CD4-positive, alpha-beta memory T cell (primary cell): ENCODE results near the gene SPATA33. TPM values are rescaled to one million over a fixed set of nuclear protein-coding genes. Genes with fewer than 3 reads are reported as not detected.

Source experiments
- CTCF ChIA-PET: fragments of 350-600 bp; sonication (Branson Sonifier 250); formaldehyde crosslinking; loops from one replicate; lab custom pipeline; 2021; ENCODE audit warnings: inconsistent platforms; ENCODE audit not compliant: partially characterized antibody; lab: Charles Lee
- POLR2A ChIA-PET: fragments of 350-600 bp; sonication (Branson Sonifier 250); formaldehyde crosslinking; loops from one replicate; lab custom pipeline; 2021; ENCODE audit not compliant: partially characterized antibody; lab: Charles Lee
- DNase-seq, 5 donors: peaks; one replicate each; pipeline versions ENCODE4 v3.0.0 to v3.0.0-alpha.2; 2020 to 2022; ENCODE audit warnings: mixed read lengths in 1 of 5
- H3K27ac ChIP-seq: one replicate; pipeline ENCODE4 v1.7.0; 2013; ENCODE audit warnings: low read depth, low read length
- H3K27me3 ChIP-seq: 2 replicates; pipeline ENCODE4 v1.7.0; 2013; ENCODE audit warnings: mild to moderate bottlenecking, low read length, moderate library complexity; ENCODE audit not compliant: insufficient read depth
- H3K36me3 ChIP-seq: 2 replicates; pipeline ENCODE4 v1.7.0; 2013; ENCODE audit warnings: mild to moderate bottlenecking, low read length, moderate library complexity; ENCODE audit not compliant: insufficient read depth
- H3K4me1 ChIP-seq: 2 replicates; pipeline ENCODE4 v1.7.0; 2013; ENCODE audit warnings: mild to moderate bottlenecking, low read length, moderate library complexity; ENCODE audit not compliant: insufficient read depth
- H3K4me3 ChIP-seq, 2 donors: one replicate each; pipeline ENCODE4 v1.7.0; 2013; ENCODE audit warnings: low read length in 2 of 2, mild to moderate bottlenecking in 1 of 2
- H3K9me3 ChIP-seq, 2 donors: one replicate each; pipeline ENCODE4 v1.7.0; 2013; ENCODE audit warnings: low read length in 2 of 2, control low read depth in 1 of 2; ENCODE audit not compliant: control insufficient read depth in 1 of 2
- H3K27ac Mint-ChIP-seq, 7 donors: one replicate each; pipeline ENCODE4 v1.8.0; 2020 to 2021; ENCODE audit warnings: mixed read lengths in 7 of 7, mild to moderate bottlenecking in 6 of 7, inconsistent platforms in 3 of 7, moderate library complexity in 3 of 7
- H3K27me3 Mint-ChIP-seq, 2 donors: one replicate each; pipeline ENCODE4 v1.8.0; 2020 to 2021; ENCODE audit warnings: mixed read lengths in 2 of 2
- H3K36me3 Mint-ChIP-seq, 2 donors: one replicate each; pipeline ENCODE4 v1.8.0; 2020 to 2021; ENCODE audit warnings: mixed read lengths in 2 of 2, inconsistent platforms in 1 of 2, mild to moderate bottlenecking in 1 of 2
- H3K4me1 Mint-ChIP-seq, 4 donors: one replicate each; pipeline ENCODE4 v1.8.0; 2020 to 2021; ENCODE audit warnings: mixed read lengths in 4 of 4, mild to moderate bottlenecking in 1 of 4
- H3K4me3 Mint-ChIP-seq, 8 donors: one replicate each; pipeline ENCODE4 v1.8.0; 2020 to 2021; ENCODE audit warnings: mixed read lengths in 8 of 8, mild to moderate bottlenecking in 7 of 8, moderate library complexity in 6 of 8, inconsistent platforms in 3 of 8
- H3K9me3 Mint-ChIP-seq, 8 donors: one replicate each; pipeline ENCODE4 v1.8.0; 2020 to 2021; ENCODE audit warnings: mixed read lengths in 8 of 8, mild to moderate bottlenecking in 5 of 8, inconsistent platforms in 3 of 8, moderate library complexity in 1 of 8
- intact Hi-C: fragments of 100-400 bp; cut with micrococcal nuclease; formaldehyde crosslinking; loops from one replicate; pipeline ENCODE4 v1.15.1; 2023
- polyA plus RNA-seq, 2 donors: library from polyadenylated mRNA; unstranded; fragments of 300-500 nt; fragmentation: Illumina TruSeq; gene quantifications; one replicate each; pipeline ENCODE4 v1.2.3, GENCODE V29; 2021
- total RNA-seq, 2 experiments: library from RNA; stranded (reverse); gene quantifications; one replicate each; pipeline ENCODE4 v1.2.3, GENCODE V29; 2021

SPATA33 gene
- total and polyA plus RNA-seq, 4 experiments from 2014 or later = 2.5 to 10.5 (median 7.2) TPM

DNA sequence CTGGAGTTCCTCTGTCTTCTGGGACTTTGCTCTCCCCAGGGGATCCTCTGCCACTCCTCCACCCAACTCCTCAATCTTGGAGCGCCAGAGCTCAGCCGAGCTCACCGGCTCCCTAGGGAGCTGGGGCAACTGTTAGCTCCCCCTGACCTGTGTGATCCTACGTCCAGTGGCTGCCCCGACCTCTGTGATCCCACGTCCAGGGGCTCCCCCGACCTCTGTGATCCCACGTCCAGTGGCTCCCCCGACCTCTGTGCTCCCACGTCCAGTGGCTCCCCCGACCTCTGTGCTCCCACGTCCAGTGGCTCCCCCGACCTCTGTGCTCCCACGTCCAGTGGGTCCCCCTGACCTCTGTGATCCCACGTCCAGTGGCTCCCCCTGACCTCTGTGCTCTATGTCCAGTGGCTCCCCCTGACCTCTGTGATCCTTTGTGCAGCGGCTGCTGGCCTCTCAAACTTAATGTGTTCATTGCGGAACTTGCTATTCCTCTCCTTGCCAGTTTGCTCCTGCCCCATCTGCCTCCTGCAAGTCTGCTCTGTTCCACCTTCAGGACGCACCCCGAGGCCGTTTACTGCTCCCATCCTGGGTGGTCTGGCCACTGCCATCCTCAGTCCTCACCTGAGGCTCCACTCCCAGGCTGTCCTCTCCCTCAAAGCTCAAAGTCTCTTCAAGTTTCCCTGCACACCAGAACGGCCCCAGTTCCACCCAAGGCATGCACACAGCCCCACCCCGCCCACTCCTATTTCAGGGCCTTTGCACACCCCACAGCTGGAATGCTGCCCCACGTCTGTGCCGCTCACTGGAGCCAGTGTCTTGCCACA, 60.3 kb downstream of the SPATA33 start:
- intact Hi-C loops = no loop called here
- H3K4me1 Mint-ChIP-seq = peaks cover 5 to 24% (median 13%) of the 10 kb centered on the region in 4 donors
- Histone ChIP-seq H3K27me3 (no peaks in the 10 kb centered on the region), H3K4me1 (peaks cover 18% of the 10 kb centered on the region), H3K4me3 (no peak overlapping the region), H3K36me3 (peaks cover under 1% of the 10 kb centered on the region), H3K27ac (no peak overlapping the region), H3K9me3 (no peaks in the 10 kb centered on the region)
- no peak for DNase-seq
- no peaks in the 10 kb centered on the region for H3K9me3 Mint-ChIP-seq
- CTCF ChIA-PET = interaction anchor here (2.7 kb wide), 1 partner anchor 11 kb away, joined by 12 read pairs; no protein-coding TSS in a partner anchor
- POLR2A ChIA-PET = interaction anchor here (1.3 to 1.7 kb wide), 2 partner anchors 12 to 23 kb away, joined by 3 read pairs; no protein-coding TSS in a partner anchor
- peaks cover 4 to 6% of the 10 kb centered on the region in 2 donors for H3K36me3 Mint-ChIP-seq
- peaks cover 0 to 1% of the 10 kb centered on the region in 2 donors for H3K27me3 Mint-ChIP-seq
- peak overlapping the region in 3 of 8 donors; percentile 26 to 39 (median 35) for H3K4me3 Mint-ChIP-seq
- H3K27ac Mint-ChIP-seq = peak overlapping the region in 1 of 7 donors; percentile 57

Other genes starting within 250 kb of the SPATA33 start
- gene ANKRD11, start 167.3 kb upstream of the SPATA33 start, total RNA-seq = 100 to 1,000 TPM; 229 to 246 TPM
- gene ANKRD11, start 167.3 kb upstream of the SPATA33 start, polyA plus RNA-seq = 10 to 100 TPM in 1 of 2 donors, 1 to 10 TPM in 1; 3.9 to 49.7 TPM
- gene SPG7, start 149.4 kb upstream of the SPATA33 start, total RNA-seq = 100 to 1,000 TPM; 157 to 160 TPM
- 10 to 100 TPM; 46.4 to 48.5 TPM for gene SPG7, start 149.4 kb upstream of the SPATA33 start, polyA plus RNA-seq
- gene RPL13, start 97.2 kb upstream of the SPATA33 start, total RNA-seq = 1,000 to 10,000 TPM; 4,825 to 5,043 TPM
- 1,000 to 10,000 TPM; 4,119 to 5,642 TPM for gene RPL13, start 97.2 kb upstream of the SPATA33 start, polyA plus RNA-seq
- gene CPNE7, start 82.1 kb upstream of the SPATA33 start, total RNA-seq = 1 to 10 TPM; 4.0 to 7.3 TPM
- gene CPNE7, start 82.1 kb upstream of the SPATA33 start, polyA plus RNA-seq = 1 to 10 TPM; 2.3 to 5.7 TPM
- gene DPEP1, start 44.2 kb upstream of the SPATA33 start, total RNA-seq = not detected
- not detected for gene DPEP1, start 44.2 kb upstream of the SPATA33 start, polyA plus RNA-seq
- 10 to 100 TPM; 77.3 to 88.9 TPM for gene CHMP1A, start 128 bp upstream of the SPATA33 start, total RNA-seq
- gene CHMP1A, start 128 bp upstream of the SPATA33 start, polyA plus RNA-seq = 10 to 100 TPM; 66.5 to 83.9 TPM
- gene CDK10, start 28.9 kb downstream of the SPATA33 start, total RNA-seq = 100 to 1,000 TPM; 134 to 140 TPM
- 10 to 100 TPM; 24.8 to 33.5 TPM for gene CDK10, start 28.9 kb downstream of the SPATA33 start, polyA plus RNA-seq
- 10 to 100 TPM; 12.7 to 13.1 TPM for gene SPATA2L, start 43.9 kb downstream of the SPATA33 start, total RNA-seq
- gene SPATA2L, start 43.9 kb downstream of the SPATA33 start, polyA plus RNA-seq = 10 to 100 TPM in 1 of 2 donors, 1 to 10 TPM in 1; 5.4 to 13.0 TPM
- 10 to 100 TPM; 13.0 to 13.6 TPM for gene VPS9D1, start 63.1 kb downstream of the SPATA33 start, total RNA-seq
- 1 to 10 TPM in 1 of 2 donors, under 1 TPM in 1; 0.48 to 1.0 TPM for gene VPS9D1, start 63.1 kb downstream of the SPATA33 start, polyA plus RNA-seq
- gene ZNF276, start 63.7 kb downstream of the SPATA33 start, total RNA-seq = 100 to 1,000 TPM; 141 to 143 TPM
- 10 to 100 TPM in 1 of 2 donors, 1 to 10 TPM in 1; 9.5 to 53.7 TPM for gene ZNF276, start 63.7 kb downstream of the SPATA33 start, polyA plus RNA-seq
- gene FANCA, start 158.8 kb downstream of the SPATA33 start, total RNA-seq = 10 to 100 TPM in 1 of 2 experiments, 1 to 10 TPM in 1; 9.6 to 10.1 TPM
- gene FANCA, start 158.8 kb downstream of the SPATA33 start, polyA plus RNA-seq = 1 to 10 TPM; 4.6 to 8.1 TPM
- gene SPIRE2, start 170.6 kb downstream of the SPATA33 start, total RNA-seq = 1 to 10 TPM; 3.0 to 3.3 TPM
- gene SPIRE2, start 170.6 kb downstream of the SPATA33 start, polyA plus RNA-seq = under 1 TPM in 1 of 2 donors, not detected in 1; 0.71 TPM
- 100 to 1,000 TPM; 283 to 308 TPM for gene TCF25, start 215.8 kb downstream of the SPATA33 start, total RNA-seq
- 100 to 1,000 TPM in 1 of 2 donors, 10 to 100 TPM in 1; 86.4 to 108 TPM for gene TCF25, start 215.8 kb downstream of the SPATA33 start, polyA plus RNA-seq